GM10248 (cell line): ENCODE data around the gene PAPSS2.

ENCODE experiments used
- CTCF ChIA-PET: fragments of 300-600 bp; sonication (Branson Sonifier 250); formaldehyde crosslinking; extraction: SDS; loops from one replicate; lab custom pipeline; 2021; ENCODE audit warnings: antibody characterized with exemption; lab: Yijun Ruan, JAX
- POLR2A ChIA-PET: fragments of 350-650 bp; sonication (Branson Sonifier 250); formaldehyde crosslinking; extraction: SDS; loops from one replicate; lab custom pipeline; 2020; ENCODE audit warnings: antibody characterized with exemption; lab: Yijun Ruan, JAX
- DNase-seq: peaks from one replicate; pipeline ENCODE4 v3.0.0; 2012; ENCODE audit errors: extremely low spot score
- TF ChIP-seq, protein P1 (sequence below): IDR thresholded peaks from 2 replicates; pipeline ENCODE4 v1.5.1; 2012; ENCODE audit warnings: mild to moderate bottlenecking, low read depth; ENCODE audit errors: extremely low read depth, missing control alignments, control extremely low read depth

The PAPSS2 gene

GRCh38 chr10:87646192-87646909 lies 13.3 kb upstream of the PAPSS2 start:
- ChIA-PET CTCF (interaction anchor here (1.1 to 1.3 kb wide), 3 partner anchors 11 to 125 kb away, joined by 3 to 4 read pairs (median 3); no protein-coding TSS in a partner anchor), POLR2A (no interaction called here)
- no peak for DNase-seq
- TF ChIP-seq, protein P1, sequence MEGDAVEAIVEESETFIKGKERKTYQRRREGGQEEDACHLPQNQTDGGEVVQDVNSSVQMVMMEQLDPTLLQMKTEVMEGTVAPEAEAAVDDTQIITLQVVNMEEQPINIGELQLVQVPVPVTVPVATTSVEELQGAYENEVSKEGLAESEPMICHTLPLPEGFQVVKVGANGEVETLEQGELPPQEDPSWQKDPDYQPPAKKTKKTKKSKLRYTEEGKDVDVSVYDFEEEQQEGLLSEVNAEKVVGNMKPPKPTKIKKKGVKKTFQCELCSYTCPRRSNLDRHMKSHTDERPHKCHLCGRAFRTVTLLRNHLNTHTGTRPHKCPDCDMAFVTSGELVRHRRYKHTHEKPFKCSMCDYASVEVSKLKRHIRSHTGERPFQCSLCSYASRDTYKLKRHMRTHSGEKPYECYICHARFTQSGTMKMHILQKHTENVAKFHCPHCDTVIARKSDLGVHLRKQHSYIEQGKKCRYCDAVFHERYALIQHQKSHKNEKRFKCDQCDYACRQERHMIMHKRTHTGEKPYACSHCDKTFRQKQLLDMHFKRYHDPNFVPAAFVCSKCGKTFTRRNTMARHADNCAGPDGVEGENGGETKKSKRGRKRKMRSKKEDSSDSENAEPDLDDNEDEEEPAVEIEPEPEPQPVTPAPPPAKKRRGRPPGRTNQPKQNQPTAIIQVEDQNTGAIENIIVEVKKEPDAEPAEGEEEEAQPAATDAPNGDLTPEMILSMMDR: no peak

GRCh38 chr10:87646935-87647334 lies 12.7 kb upstream of the PAPSS2 start:
- CTCF ChIA-PET: interaction anchor here (1.1 to 1.2 kb wide), 2 partner anchors 10 to 14 kb away, joined by 3 read pairs; no protein-coding TSS in a partner anchor
- no peak for DNase-seq
- TF ChIP-seq, protein P1: no peak
- POLR2A ChIA-PET: no interaction called here

DNA sequence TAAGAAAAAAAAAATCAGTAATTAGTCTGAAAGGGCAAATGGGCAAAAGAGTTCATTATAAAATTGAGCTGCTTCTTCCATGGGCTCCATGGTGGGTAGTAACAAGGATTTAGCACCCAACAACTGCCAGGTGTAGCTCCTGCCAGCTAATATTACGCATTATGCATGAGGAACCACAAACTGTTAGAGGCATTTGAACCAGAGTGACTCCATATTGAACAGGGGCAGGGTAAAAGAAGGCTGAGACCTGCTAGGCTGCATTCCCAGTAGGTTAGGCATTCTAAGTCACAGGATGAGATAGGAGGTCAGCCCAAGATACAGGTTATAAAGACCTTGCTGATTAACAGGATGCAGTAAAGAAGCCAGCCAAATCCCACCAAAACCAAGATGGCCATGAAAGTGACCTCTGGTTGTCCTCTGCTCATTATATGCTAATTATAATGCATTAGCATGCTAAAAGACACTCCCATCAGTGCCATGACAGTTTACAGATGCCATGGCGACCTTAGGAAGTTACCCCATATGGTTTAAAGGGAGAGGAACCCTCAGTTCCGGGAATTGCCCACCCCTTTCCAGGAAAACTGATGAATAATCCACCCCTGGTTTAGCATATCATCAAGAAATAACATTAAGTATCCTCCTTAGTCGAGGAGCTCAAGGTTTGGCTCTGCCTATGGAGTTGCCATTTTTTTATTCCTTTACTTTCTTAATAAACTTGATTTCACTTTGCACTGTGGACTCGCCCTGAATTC lies 8.7 kb upstream of the PAPSS2 start:
- no peak for DNase-seq
- POLR2A ChIA-PET: no interaction called here
- CTCF ChIA-PET: interaction anchor here (1.7 kb wide), 1 partner anchor 8 kb away, joined by 4 read pairs; the partner anchor contains the start of gene PAPSS2
- TF ChIP-seq, protein P1: no peak

- TF ChIP-seq, protein P1: no peak
- CTCF ChIA-PET: no interaction called here
- POLR2A ChIA-PET: no interaction called here
- no peak for DNase-seq
Measured at GRCh38 chr10:87651801-87652200, 7.9 kb upstream of the PAPSS2 start.

GRCh38 chr10:87652261-87652660 lies 7.4 kb upstream of the PAPSS2 start:
- TF ChIP-seq, protein P1: no peak
- DNase-seq: no peak
- ChIA-PET POLR2A (no interaction called here), CTCF (no interaction called here)

GRCh38 chr10:87654212-87654611 lies 5.5 kb upstream of the PAPSS2 start:
- ChIA-PET CTCF (interaction anchor here (1.4 kb wide), 1 partner anchor 118 kb away, joined by 3 read pairs; no protein-coding TSS in a partner anchor), POLR2A (no interaction called here)
- no peak for DNase-seq
- TF ChIP-seq, protein P1: no peak
